K562 (cell line): ENCODE measurements around the gene GFM1. TPM values are rescaled to one million over a fixed set of nuclear protein-coding genes. Genes with fewer than 3 reads are reported as not detected.

Experiments used
- ATAC-seq: fragments of 200-7000 bp; cut with Tn5 transposase; 3 replicates; pipeline ENCODE4 v1.9.1; 2020; ENCODE audit warnings: moderate library complexity
- BruUV-seq: library from RNA; stranded (reverse); fragments of 400-500 nt; replicated peaks from 2 replicates; lab custom pipeline; 2021; lab: Mats Ljungman, UMichigan
- CTCF ChIA-PET: fragments of 300-600 bp; formaldehyde crosslinking; extraction: SDS; loops from one replicate; lab custom pipeline; 2021; ENCODE audit warnings: low intra/inter-chr PET ratio; lab: Yijun Ruan, JAX
- POLR2A ChIA-PET: fragments of 300-600, 350-650 bp; sonication (Branson Sonifier 250); formaldehyde crosslinking; extraction: SDS; loops from one replicate; lab custom pipeline; 2021; ENCODE audit warnings: antibody characterized with exemption, inconsistent platforms; lab: Yijun Ruan, JAX
- DNase-seq, 4 experiments: peaks; one replicate each; pipeline versions ENCODE4 v3.0.0 to v3.0.0-alpha.2; 2011 to 2018; ENCODE audit warnings: low spot score in 3 of 4, mixed read lengths in 3 of 4; ENCODE audit errors: extremely low read depth in 1 of 4
- FAIRE-seq: peaks from 2 replicates; lab custom pipeline; 2011; peaks lifted over from hg19 to GRCh38; lab: Jason Lieb, UNC
- H2AFZ ChIP-seq: 2 replicates; pipeline ENCODE4 v1.6.0; 2011; ENCODE audit warnings: low read depth, low read length, control low read depth, inconsistent platforms
- H3K27ac ChIP-seq: fragments of 200-600 bp; 3 replicates; pipeline ENCODE4 v1.8.0; 2011; ENCODE audit warnings: low read depth, mild to moderate bottlenecking, control low read depth, inconsistent platforms, low read length, moderate library complexity, mixed read lengths; ENCODE audit errors: extremely low read depth
- H3K27me3 ChIP-seq, 2 experiments: fragments of 300-600 bp in 1 of 2; 2 replicates in 1 of 2; 3 replicates in 1 of 2; pipeline versions ENCODE4 v1.6.0 to v1.8.0; 2011; ENCODE audit warnings: inconsistent platforms in 2 of 2, low read length in 2 of 2, mild to moderate bottlenecking in 1 of 2, mixed read lengths in 1 of 2, moderate library complexity in 1 of 2; ENCODE audit not compliant: control insufficient read depth in 2 of 2, insufficient read depth in 2 of 2
- H3K36me3 ChIP-seq: fragments of 300-600 bp; 3 replicates; pipeline ENCODE4 v1.8.0; 2011; ENCODE audit warnings: mild to moderate bottlenecking, low read length, inconsistent platforms; ENCODE audit not compliant: control insufficient read depth, insufficient read depth
- H3K4me1 ChIP-seq, 2 experiments: fragments of 200-600 bp in 1 of 2; replicated peaks in 1 of 2; 2 replicates in 1 of 2; 3 replicates in 1 of 2; pipeline versions ENCODE4 v1.5.1 to v1.8.0; 2011; ENCODE audit warnings: inconsistent platforms in 2 of 2, low read length in 2 of 2, mild to moderate bottlenecking in 1 of 2, mixed read lengths in 1 of 2, moderate library complexity in 1 of 2; ENCODE audit not compliant: control insufficient read depth in 2 of 2, insufficient read depth in 2 of 2
- H3K4me2 ChIP-seq: 2 replicates; pipeline ENCODE4 v1.6.1; 2011; ENCODE audit warnings: low read length, control low read depth, inconsistent platforms, mixed read lengths; ENCODE audit not compliant: insufficient read depth
- H3K4me3 ChIP-seq: fragments of 200-600 bp; sonication (generic), shearing (Covaris generic); 2 replicates; pipeline ENCODE4 v1.5.1; 2016; ENCODE audit warnings: control low read depth, inconsistent platforms
- H3K79me2 ChIP-seq: fragments of 200-600 bp; 3 replicates; pipeline ENCODE4 v1.8.0; 2011; ENCODE audit warnings: low read length, inconsistent platforms; ENCODE audit not compliant: control insufficient read depth, insufficient read depth
- H3K9ac ChIP-seq, 2 experiments: 2 replicates each; pipeline versions ENCODE4 v1.6.0 to v1.6.1; 2011; ENCODE audit warnings: low read depth in 2 of 2, low read length in 2 of 2, control low read depth in 1 of 2, inconsistent platforms in 1 of 2, mild to moderate bottlenecking in 1 of 2, mixed read lengths in 1 of 2; ENCODE audit not compliant: insufficient read depth in 1 of 2
- H3K9me1 ChIP-seq: one replicate; pipeline ENCODE4 v1.6.0; 2011; ENCODE audit warnings: inconsistent platforms, mild to moderate bottlenecking, low read length, moderate library complexity; ENCODE audit not compliant: control insufficient read depth, insufficient read depth
- H3K9me3 ChIP-seq: replicated peaks from 2 replicates; pipeline ENCODE4 v1.5.1; 2011; ENCODE audit warnings: low read depth, low read length, inconsistent platforms; ENCODE audit not compliant: control insufficient read depth, insufficient read depth
- H4K20me1 ChIP-seq: replicated peaks from 2 replicates; pipeline ENCODE4 v1.6.1; 2011; ENCODE audit warnings: low read length, inconsistent platforms, mixed read lengths; ENCODE audit not compliant: control insufficient read depth, insufficient read depth
- CBFA2T3 ChIP-seq: fragments of 450-650 bp; IDR thresholded peaks from 2 replicates; pipeline ENCODE4 v1.6.1; 2017
- CCAR2 ChIP-seq: fragments of 200-400 bp; formaldehyde crosslinking; IDR thresholded peaks from 2 replicates; pipeline ENCODE4 v1.6.1; 2017; ENCODE audit warnings: mild to moderate bottlenecking, low read depth, low read length
- CEBPZ ChIP-seq: fragments of 150-350 bp; IDR thresholded peaks from 2 replicates; pipeline ENCODE4 v1.6.1; 2014; ENCODE audit warnings: low read depth, mild to moderate bottlenecking, low read length, borderline replicate concordance
- ETS2 ChIP-seq: IDR thresholded peaks from 2 replicates; pipeline ENCODE4 v1.6.1; 2016; ENCODE audit warnings: borderline replicate concordance, missing genetic modification characterization, mild to moderate bottlenecking, moderate library complexity, missing compliant biosample characterization; ENCODE audit not compliant: poor library complexity, severe bottlenecking
- NR2C1 ChIP-seq, 2 experiments: fragments of 450-650 bp; IDR thresholded peaks; 2 replicates each; pipeline ENCODE4 v1.6.1; 2017; ENCODE audit warnings: mild to moderate bottlenecking in 2 of 2, antibody characterized with exemption in 1 of 2, inconsistent platforms in 1 of 2, missing compliant biosample characterization in 1 of 2, missing genetic modification characterization in 1 of 2
- PML ChIP-seq: IDR thresholded peaks from 2 replicates; pipeline ENCODE4 v1.6.1; 2012; ENCODE audit warnings: low read length, inconsistent platforms
- RFX1 ChIP-seq: fragments of 450-650 bp; IDR thresholded peaks from 2 replicates; pipeline ENCODE4 v1.6.1; 2016; ENCODE audit warnings: mild to moderate bottlenecking, moderate library complexity
- TRIM24 ChIP-seq, 2 experiments: fragments of 450-650 bp; IDR thresholded peaks; 2 replicates each; pipeline ENCODE4 v1.6.1; 2016
- TRIM25 ChIP-seq: fragments of 450-650 bp; IDR thresholded peaks from 2 replicates; pipeline ENCODE4 v1.7.0; 2016; ENCODE audit warnings: borderline replicate concordance
- ZNF3 ChIP-seq: fragments of 250-450 bp; sonication (Bioruptor Pico); IDR thresholded peaks from 2 replicates; pipeline ENCODE4 v1.5.0; 2021; ENCODE audit warnings: mild to moderate bottlenecking, moderate library complexity
- WGBS: fragments of 100-300 bp; shearing (Covaris generic); methylation state at CpG from one replicate; pipeline ENCODE4 v1.1.6; 2016; ENCODE audit warnings: low coverage, mixed read lengths; ENCODE audit not compliant: insufficient coverage; ENCODE audit errors: missing lambda C conversion rate; 5-methylcytosine and 5-hydroxymethylcytosine counted together
- in situ Hi-C: fragments of 300-500 bp; cut with MboI; formaldehyde crosslinking; loops from 4 replicates; pipeline ENCODE4 v1.15.0; 2018; ENCODE audit warnings: inconsistent platforms, mixed read lengths
- intact Hi-C: fragments of 100-400 bp; cut with micrococcal nuclease; formaldehyde crosslinking; loops from 2 replicates; pipeline ENCODE4 v1.14.2; 2022
- polyA plus RNA-seq, 8 experiments: library from polyadenylated mRNA; depleted of rRNA in 4 of 8; stranded (reverse) in 5 of 8; unstranded in 3 of 8; fragments of >200 nt; fragmentation: Nextera tagmentation in 2 of 8; fragmentation: Illumina TruSeq in 1 of 8; extraction: Ambion mirVana in 2 of 8; extraction: Trizol in 1 of 8; gene quantifications; 2 replicates each; pipeline versions ENCODE4 v1.2.1 to v1.2.3, GENCODE V29; 2011 to 2014; ENCODE audit warnings: inconsistent platforms in 1 of 8, missing spikeins in 1 of 8
- total RNA-seq, 7 experiments: library from RNA; depleted of rRNA in 6 of 7; stranded (reverse); fragments of >200 nt in 6 of 7; fragmentation: Illumina TruSeq in 2 of 7; extraction: Trizol in 2 of 7; gene quantifications; 2 replicates each; pipeline versions ENCODE4 v1.2.1 to v1.2.3, GENCODE V29; 2011 to 2021; ENCODE audit warnings: low replicate concordance in 1 of 7

GFM1 gene
- total and polyA plus RNA-seq, 9 of the 15 experiments (the other 6 are each of a cell fraction or from before 2014, with no cell fraction given), result 38.9 to 86.7 (median 64.8) TPM

- no TSS peak for BruUV-seq
- Histone ChIP-seq H3K4me1 (peaks cover 9 to 16% of the 10 kb centered on the region in 2 experiments; a peak in 4 of 5 replicates), H4K20me1 (no peaks in the 10 kb centered on the region; the same call in 1 of the 2 replicates), H3K27ac (peak overlapping the region; percentile 41), H3K9me1 (no peaks in the 10 kb centered on the region), H3K9ac (no peak overlapping the region), H3K27me3 (no peaks in the 10 kb centered on the region), H3K9me3 (no peaks in the 10 kb centered on the region), H3K79me2 (peaks cover 34% of the 10 kb centered on the region), H2AFZ (peak overlapping the region; percentile 78), H3K4me2 (peak overlapping the region; percentile 29; the same call in 1 of the 2 replicates), H3K36me3 (peaks cover 21% of the 10 kb centered on the region), H3K4me3 (no peak overlapping the region)
- CTCF ChIA-PET, result no interaction called here
- DNase-seq, result peak in 2 of 4 experiments; percentile 8 to 27
- no peak for TF ChIP-seq CEBPZ
- TF ChIP-seq ETS2 (tag), result no peak
- TF ChIP-seq CBFA2T3, result peak; percentile 2; the same call in 1 of the 2 replicates
- TF ChIP-seq TRIM25, result no peak
- TF ChIP-seq CCAR2, result no peak
- 0 out of 2 replicates have a peak, but pooled peaks have one; percentile 2 for TF ChIP-seq PML
- TF ChIP-seq TRIM24 (IDR thresholded peaks at IDR 0.05), result no peak; a peak in 1 of 4 replicates
- 0 out of 2 replicates have a peak, but pooled peaks have one; percentile 5 for TF ChIP-seq NR2C1 (IDR thresholded peaks at IDR 0.05)
- TF ChIP-seq NR2C1 (tag; IDR thresholded peaks at IDR 0.05), result no peak
- TF ChIP-seq ZNF3 (CRISPR knock-in tag), result no peak
- peak; percentile 17; the same call in 1 of the 2 replicates for TF ChIP-seq RFX1
- in situ Hi-C loops (no loop called here), intact Hi-C loops (loop anchor here (10.0 kb wide), 1 partner anchor 68 kb away; the partner anchor contains the start of gene MLF1)
- peak; percentile 8 for ATAC-seq
- POLR2A ChIA-PET, result interaction anchor here (0.6 to 1.4 kb wide), 3 partner anchors 12 to 714 kb away, joined by 3 to 4 read pairs (median 3); no protein-coding TSS in a partner anchor
- 40% methylated on average over 5 of the region's 6 CpGs for WGBS
- no peak for FAIRE-seq
These were observed 1.7 kb upstream of the GFM1 start for GRCh38 chr3:158642474-158643210.
